HepG2 (cell line): ENCODE data around the gene CMTM8.

Experiments
- CBX2 ChIP-seq, 2 experiments: fragments of 200-600 bp in 1 of 2; sonication (generic); formaldehyde crosslinking in 1 of 2; IDR thresholded peaks; 2 replicates each; pipeline versions ENCODE4 v1.7.0 to v1.8.1; 2018 to 2022; ENCODE audit warnings: low read depth in 2 of 2, low read length in 1 of 2, mild to moderate bottlenecking in 1 of 2, missing genetic modification reagents in 1 of 2
- CHD4 ChIP-seq: fragments of 200-600 bp; sonication (generic); IDR thresholded peaks from 2 replicates; pipeline ENCODE4 v1.7.0; 2017; ENCODE audit warnings: mild to moderate bottlenecking, low read length, borderline replicate concordance
- CTCF ChIP-seq: sonication (generic); formaldehyde crosslinking; IDR thresholded peaks from 2 replicates; pipeline ENCODE4 v1.5.0; 2020; ENCODE audit warnings: mild to moderate bottlenecking, missing genetic modification reagents, moderate library complexity
- GLMP ChIP-seq: sonication (generic); formaldehyde crosslinking; IDR thresholded peaks from 2 replicates; pipeline ENCODE4 v1.9.0; 2021; ENCODE audit warnings: missing genetic modification reagents, mild to moderate bottlenecking, borderline replicate concordance
- MXI1 ChIP-seq: IDR thresholded peaks from 3 replicates; pipeline ENCODE4 v1.6.1; 2012; ENCODE audit warnings: low read depth, low read length, inconsistent platforms, borderline replicate concordance
- PRDM10 ChIP-seq: sonication (generic); formaldehyde crosslinking; IDR thresholded peaks from 2 replicates; pipeline ENCODE4 v1.4.0; 2020; ENCODE audit warnings: low read depth, missing genetic modification reagents
- ZNF20 ChIP-seq: sonication (generic); formaldehyde crosslinking; IDR thresholded peaks from 2 replicates; pipeline ENCODE4 v1.4.0; 2020; ENCODE audit warnings: mild to moderate bottlenecking, moderate library complexity, missing genetic modification reagents

- TF ChIP-seq CBX2 (IDR thresholded peaks at IDR 0.05; ENCODE audit: low read depth, low read length) (no peak), CBX2 (CRISPR knock-in tag; IDR thresholded peaks at IDR 0.05; ENCODE audit: low read depth) (no peak), CTCF (CRISPR knock-in tag) (no peak), ZNF20 (CRISPR knock-in tag) (no peak), PRDM10 (CRISPR knock-in tag) (no peak), GLMP (CRISPR knock-in tag) (no peak), MXI1 (no peak), CHD4 (no peak)
Observed at GRCh38 chr3:32254268-32254667, 15.8 kb downstream of the CMTM8 start.
